K562 (cell line): Measurements from ENCODE around the gene CYP4V2.

Experiments used
- AFF4 ChIP-seq: sonication (generic); formaldehyde crosslinking; IDR thresholded peaks from 2 replicates; pipeline ENCODE4 v1.8.0; 2023; ENCODE audit warnings: mild to moderate bottlenecking, missing genetic modification reagents
- CTCF ChIP-seq, 3 experiments: IDR thresholded peaks in 2 of 3; conservative IDR thresholded peaks in 1 of 3; 2 replicates each; pipeline ENCODE4 v1.5.1; 2011 to 2012; ENCODE audit warnings: low read length in 3 of 3, mild to moderate bottlenecking in 3 of 3, control low read depth in 2 of 3, improper control_type of control experiment in 1 of 3, inconsistent platforms in 1 of 3, low read depth in 1 of 3, mixed read lengths in 1 of 3, moderate library complexity in 1 of 3; ENCODE audit not compliant: insufficient read depth in 2 of 3
- ETS2 ChIP-seq: IDR thresholded peaks from 2 replicates; pipeline ENCODE4 v1.6.1; 2016; ENCODE audit warnings: borderline replicate concordance, missing genetic modification characterization, mild to moderate bottlenecking, moderate library complexity, missing compliant biosample characterization; ENCODE audit not compliant: poor library complexity, severe bottlenecking
- GATA2 ChIP-seq: sonication (generic); formaldehyde crosslinking; IDR thresholded peaks from 2 replicates; pipeline ENCODE4 v1.4.0; 2020; ENCODE audit warnings: mild to moderate bottlenecking, missing genetic modification reagents
- HMG20B ChIP-seq: fragments of 250-450 bp; sonication (Bioruptor Pico); IDR thresholded peaks from 2 replicates; pipeline ENCODE4 v1.5.0; 2021; ENCODE audit warnings: mild to moderate bottlenecking
- MAZ ChIP-seq, 2 experiments: fragments of 450-650 bp in 1 of 2; sonication (generic) in 1 of 2; formaldehyde crosslinking; IDR thresholded peaks in 1 of 2; conservative IDR thresholded peaks in 1 of 2; 2 replicates each; pipeline versions ENCODE4 v1.4.0 to v1.5.0; 2020; ENCODE audit warnings: mild to moderate bottlenecking in 1 of 2, missing genetic modification reagents in 1 of 2
- MXI1 ChIP-seq: IDR thresholded peaks from 2 replicates; pipeline ENCODE4 v1.6.1; 2011; ENCODE audit warnings: low read depth, mild to moderate bottlenecking, improper control_type of control experiment, low read length
- POLR2A ChIP-seq: fragments of 450-650 bp; conservative IDR thresholded peaks from 2 replicates; pipeline ENCODE4 v1.6.1; 2016
- POLR2AphosphoS5 ChIP-seq: IDR thresholded peaks from 2 replicates; pipeline ENCODE4 v1.6.1; 2011; ENCODE audit warnings: mild to moderate bottlenecking, low read depth, low read length, moderate library complexity; ENCODE audit not compliant: control insufficient read depth, insufficient read depth
- SAFB2 ChIP-seq: fragments of 200-400 bp; formaldehyde crosslinking; IDR thresholded peaks from 2 replicates; pipeline ENCODE4 v1.6.1; 2018; ENCODE audit warnings: borderline replicate concordance, low read length, low read depth, moderate library complexity; ENCODE audit not compliant: severe bottlenecking
- TF ChIP-seq, protein P1 (sequence below): fragments of 450-650 bp; conservative IDR thresholded peaks from 2 replicates; pipeline ENCODE4 v1.6.1; 2016; ENCODE audit warnings: missing genetic modification characterization, low read depth, mild to moderate bottlenecking, missing compliant biosample characterization, moderate library complexity
- TF ChIP-seq, protein P2 (sequence below): fragments of 250-450 bp; sonication (Bioruptor Pico); IDR thresholded peaks from 2 replicates; pipeline ENCODE4 v1.8.0; 2021; ENCODE audit warnings: borderline replicate concordance, mild to moderate bottlenecking, moderate library complexity; ENCODE audit not compliant: poor library complexity, severe bottlenecking
- TF ChIP-seq, protein P3 (sequence below): fragments of 250-450 bp; sonication (Bioruptor Pico); IDR thresholded peaks from 2 replicates; pipeline ENCODE4 v1.5.1; 2021; ENCODE audit warnings: mild to moderate bottlenecking

GRCh38 chr4:186172546-186172945 lies 18.8 kb upstream of the CYP4V2 start:
- TF ChIP-seq POLR2AphosphoS5 = no peak
- no peak for TF ChIP-seq MXI1
- TF ChIP-seq, protein P1, sequence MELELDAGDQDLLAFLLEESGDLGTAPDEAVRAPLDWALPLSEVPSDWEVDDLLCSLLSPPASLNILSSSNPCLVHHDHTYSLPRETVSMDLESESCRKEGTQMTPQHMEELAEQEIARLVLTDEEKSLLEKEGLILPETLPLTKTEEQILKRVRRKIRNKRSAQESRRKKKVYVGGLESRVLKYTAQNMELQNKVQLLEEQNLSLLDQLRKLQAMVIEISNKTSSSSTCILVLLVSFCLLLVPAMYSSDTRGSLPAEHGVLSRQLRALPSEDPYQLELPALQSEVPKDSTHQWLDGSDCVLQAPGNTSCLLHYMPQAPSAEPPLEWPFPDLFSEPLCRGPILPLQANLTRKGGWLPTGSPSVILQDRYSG (tag) = no peak
- no peak for TF ChIP-seq CTCF (IDR thresholded peaks at IDR 0.05 in 2 of 3, conservative IDR thresholded peaks at IDR 0.05 in 1 of 3; ENCODE audit: insufficient read depth in 2 of 3, low read depth in 1 of 3, low read length in 3 of 3)
- no peak for TF ChIP-seq SAFB2
- TF ChIP-seq ETS2 (tag) = no peak
- TF ChIP-seq GATA2 (CRISPR knock-in tag) = no peak
- TF ChIP-seq, protein P2, sequence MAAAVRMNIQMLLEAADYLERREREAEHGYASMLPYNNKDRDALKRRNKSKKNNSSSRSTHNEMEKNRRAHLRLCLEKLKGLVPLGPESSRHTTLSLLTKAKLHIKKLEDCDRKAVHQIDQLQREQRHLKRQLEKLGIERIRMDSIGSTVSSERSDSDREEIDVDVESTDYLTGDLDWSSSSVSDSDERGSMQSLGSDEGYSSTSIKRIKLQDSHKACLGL = no peak
- TF ChIP-seq MAZ (CRISPR knock-in tag; conservative IDR thresholded peaks at IDR 0.05 in 1 of 2, IDR thresholded peaks at IDR 0.05 in 1 of 2) = no peak
- no peak for TF ChIP-seq AFF4
- no peak for TF ChIP-seq HMG20B (CRISPR knock-in tag)
- no peak for TF ChIP-seq POLR2A
- TF ChIP-seq, protein P3, sequence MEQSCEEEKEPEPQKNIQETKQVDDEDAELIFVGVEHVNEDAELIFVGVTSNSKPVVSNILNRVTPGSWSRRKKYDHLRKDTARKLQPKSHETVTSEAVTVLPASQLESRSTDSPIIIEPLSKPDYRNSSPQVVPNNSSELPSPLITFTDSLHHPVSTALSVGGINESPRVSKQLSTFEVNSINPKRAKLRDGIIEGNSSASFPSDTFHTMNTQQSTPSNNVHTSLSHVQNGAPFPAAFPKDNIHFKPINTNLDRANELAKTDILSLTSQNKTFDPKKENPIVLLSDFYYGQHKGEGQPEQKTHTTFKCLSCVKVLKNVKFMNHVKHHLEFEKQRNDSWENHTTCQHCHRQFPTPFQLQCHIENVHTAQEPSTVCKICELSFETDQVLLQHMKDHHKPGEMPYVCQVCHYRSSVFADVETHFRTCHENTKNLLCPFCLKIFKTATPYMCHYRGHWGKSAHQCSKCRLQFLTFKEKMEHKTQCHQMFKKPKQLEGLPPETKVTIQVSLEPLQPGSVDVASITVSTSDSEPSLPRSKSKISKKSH = no peak
